ENCODE results near the gene ANP32B. TPM values are rescaled to one million over a fixed set of nuclear protein-coding genes. Genes with fewer than 3 reads are reported as not detected.
A peak's percentile ranks its signal among the peaks of the same experiment; 100 is the strongest.

The ANP32B gene
- total RNA-seq, 3 donors from 2014 or later (not counting 1 experiment from before 2014, with no cell fraction given) = 89.9 to 107 (median 100) TPM

DNA sequence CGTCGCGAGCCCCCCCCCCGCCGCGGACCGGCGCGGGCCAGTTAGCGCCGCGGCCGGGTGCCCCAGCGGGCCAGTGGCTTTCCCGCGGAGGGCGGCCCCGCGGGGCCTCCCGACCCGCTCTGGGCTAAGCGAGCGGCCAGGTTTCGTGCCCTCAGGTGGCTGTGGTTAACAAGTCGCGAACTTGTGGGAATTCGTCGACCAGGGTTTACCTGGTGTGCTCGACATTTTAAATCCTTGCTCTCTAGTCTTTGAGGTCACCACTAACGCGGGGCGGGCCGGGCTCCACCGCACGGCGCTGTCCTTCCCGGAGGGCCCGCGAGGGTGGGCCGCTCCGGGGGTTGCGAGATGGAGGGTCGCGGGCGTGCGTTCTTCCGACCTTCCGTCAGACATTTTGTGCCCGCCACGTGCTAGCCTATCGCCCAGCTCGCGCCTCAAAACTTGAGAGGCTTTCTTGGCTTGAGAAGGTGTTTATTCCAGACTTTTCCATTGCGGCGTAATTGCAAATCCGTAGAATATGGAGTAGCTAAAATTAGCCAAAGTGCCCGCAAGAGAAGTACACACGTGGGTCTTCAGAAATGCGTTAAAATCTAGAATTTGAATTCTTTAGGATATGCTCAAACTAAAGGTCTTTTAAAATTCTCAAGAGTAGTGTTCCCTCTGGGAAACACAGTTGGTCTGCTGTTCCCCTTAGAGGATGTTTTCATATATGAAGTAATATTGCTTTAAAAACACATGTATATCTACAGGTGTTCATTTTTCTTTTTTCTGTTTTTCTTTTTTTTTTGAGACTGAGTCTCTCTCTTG is 2.1 kb downstream of the ANP32B start:
- peak overlapping the region; percentile 84 for H3K4me3 Mint-ChIP-seq
- intact Hi-C loops (cut with micrococcal nuclease) = no loop called here
- peaks cover 20% of the 10 kb centered on the region for H3K4me1 ChIP-seq (ENCODE audit: control insufficient read depth, insufficient read depth, low read length)
- H3K27ac Mint-ChIP-seq = peak overlapping the region; percentile 76 to 88
- TF ChIP-seq, protein P1, sequence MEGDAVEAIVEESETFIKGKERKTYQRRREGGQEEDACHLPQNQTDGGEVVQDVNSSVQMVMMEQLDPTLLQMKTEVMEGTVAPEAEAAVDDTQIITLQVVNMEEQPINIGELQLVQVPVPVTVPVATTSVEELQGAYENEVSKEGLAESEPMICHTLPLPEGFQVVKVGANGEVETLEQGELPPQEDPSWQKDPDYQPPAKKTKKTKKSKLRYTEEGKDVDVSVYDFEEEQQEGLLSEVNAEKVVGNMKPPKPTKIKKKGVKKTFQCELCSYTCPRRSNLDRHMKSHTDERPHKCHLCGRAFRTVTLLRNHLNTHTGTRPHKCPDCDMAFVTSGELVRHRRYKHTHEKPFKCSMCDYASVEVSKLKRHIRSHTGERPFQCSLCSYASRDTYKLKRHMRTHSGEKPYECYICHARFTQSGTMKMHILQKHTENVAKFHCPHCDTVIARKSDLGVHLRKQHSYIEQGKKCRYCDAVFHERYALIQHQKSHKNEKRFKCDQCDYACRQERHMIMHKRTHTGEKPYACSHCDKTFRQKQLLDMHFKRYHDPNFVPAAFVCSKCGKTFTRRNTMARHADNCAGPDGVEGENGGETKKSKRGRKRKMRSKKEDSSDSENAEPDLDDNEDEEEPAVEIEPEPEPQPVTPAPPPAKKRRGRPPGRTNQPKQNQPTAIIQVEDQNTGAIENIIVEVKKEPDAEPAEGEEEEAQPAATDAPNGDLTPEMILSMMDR (IDR thresholded peaks at IDR 0.05) = no peak
- peak in 2 of 3 donors; percentile 1 to 9 for ATAC-seq
- H3K27me3 Mint-ChIP-seq (ENCODE audit: low read depth in 2 of 2) = no peaks in the 10 kb centered on the region
- no peaks in the 10 kb centered on the region for H3K36me3 ChIP-seq (ENCODE audit: control insufficient read depth, insufficient read depth, low read length)
- H3K27me3 ChIP-seq (ENCODE audit: control insufficient read depth, insufficient read depth, low read length) = no peaks in the 10 kb centered on the region
- DNase-seq = peak in 1 of 2 donors; percentile 78
- H3K4me1 Mint-ChIP-seq = peaks cover 26 to 48% of the 10 kb centered on the region in 2 donors
- no peaks in the 10 kb centered on the region for H3K9me3 Mint-ChIP-seq
- WGBS (ENCODE audit: insufficient coverage) = 3% methylated on average over 59 of the region's 59 CpGs
- H3K27ac ChIP-seq (ENCODE audit: low read length) = peak overlapping the region; percentile 95
- peak overlapping the region; percentile 45 for H3K4me3 ChIP-seq (ENCODE audit: low read length)
- H3K36me3 Mint-ChIP-seq = no peaks in the 10 kb centered on the region
- H3K9me3 ChIP-seq (ENCODE audit: control insufficient read depth, insufficient read depth, low read length) = no peaks in the 10 kb centered on the region

DNA sequence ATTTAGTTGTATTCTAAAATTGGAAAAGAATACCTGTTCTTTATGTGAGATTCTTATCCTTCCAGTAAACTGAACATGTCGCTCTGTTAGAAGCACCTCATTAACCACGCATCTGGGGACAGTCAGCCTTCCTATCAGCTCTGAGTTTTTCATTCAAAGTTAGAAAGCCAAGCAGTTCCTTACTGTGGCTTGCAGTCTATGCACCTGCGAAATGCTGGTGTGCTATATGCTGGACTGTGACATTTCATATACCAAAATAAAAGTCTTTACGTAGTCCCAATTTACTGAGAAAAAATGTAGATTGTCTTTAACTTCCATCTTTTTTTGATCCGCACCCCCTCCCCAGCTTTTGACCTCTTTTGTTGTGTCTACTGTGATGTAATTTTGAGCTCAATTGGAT is 4.3 kb downstream of the ANP32B start:
- peaks cover 44 to 58% of the 10 kb centered on the region in 2 donors for H3K4me1 Mint-ChIP-seq
- 26% methylated on average over 2 of the region's 5 CpGs for WGBS (ENCODE audit: insufficient coverage)
- H3K27ac ChIP-seq (ENCODE audit: low read length) = no peak overlapping the region
- H3K9me3 Mint-ChIP-seq = no peaks in the 10 kb centered on the region
- no peaks in the 10 kb centered on the region for H3K9me3 ChIP-seq (ENCODE audit: control insufficient read depth, insufficient read depth, low read length)
- ATAC-seq = no peak
- no peaks in the 10 kb centered on the region for H3K36me3 ChIP-seq (ENCODE audit: control insufficient read depth, insufficient read depth, low read length)
- no peak overlapping the region for H3K27ac Mint-ChIP-seq
- no peaks in the 10 kb centered on the region for H3K36me3 Mint-ChIP-seq
- DNase-seq = peak in 1 of 2 donors; percentile 29
- no peak overlapping the region for H3K4me3 ChIP-seq (ENCODE audit: low read length)
- intact Hi-C loops (cut with micrococcal nuclease) = no loop called here
- no peaks in the 10 kb centered on the region for H3K27me3 Mint-ChIP-seq (ENCODE audit: low read depth in 2 of 2)
- no peak overlapping the region for H3K4me3 Mint-ChIP-seq
- H3K4me1 ChIP-seq (ENCODE audit: control insufficient read depth, insufficient read depth, low read length) = peaks cover 22% of the 10 kb centered on the region
- TF ChIP-seq, protein P1 (IDR thresholded peaks at IDR 0.05) = no peak
- H3K27me3 ChIP-seq (ENCODE audit: control insufficient read depth, insufficient read depth, low read length) = no peaks in the 10 kb centered on the region

GRCh38 chr9:97990259-97990658 is 7.1 kb downstream of the ANP32B start:
- no peak overlapping the region for H3K4me3 ChIP-seq (ENCODE audit: low read length)

More at GRCh38 chr9:97990259-97990658, 7.1 kb downstream of the ANP32B start:
- Mint-ChIP-seq H3K27ac (peak overlapping the region in 1 of 2 donors; percentile 41), H3K9me3 (no peaks in the 10 kb centered on the region), H3K36me3 (no peaks in the 10 kb centered on the region), H3K27me3 (ENCODE audit: low read depth in 2 of 2) (no peaks in the 10 kb centered on the region), H3K4me3 (no peak overlapping the region), H3K4me1 (peaks cover 64 to 67% of the 10 kb centered on the region in 2 donors)
- ATAC-seq (no peak), DNase-seq (peak in 1 of 2 donors; percentile 27)
- peaks cover 6% of the 10 kb centered on the region for H3K36me3 ChIP-seq (ENCODE audit: control insufficient read depth, insufficient read depth, low read length)
- H3K27ac ChIP-seq (ENCODE audit: low read length) = no peak overlapping the region
- intact Hi-C loops (cut with micrococcal nuclease) = no loop called here
- no peaks in the 10 kb centered on the region for H3K27me3 ChIP-seq (ENCODE audit: control insufficient read depth, insufficient read depth, low read length)
- TF ChIP-seq, protein P1 (IDR thresholded peaks at IDR 0.05) = no peak
- H3K4me1 ChIP-seq (ENCODE audit: control insufficient read depth, insufficient read depth, low read length) = peaks cover 19% of the 10 kb centered on the region
- WGBS (ENCODE audit: insufficient coverage) = 69% methylated on average over 2 of the region's 2 CpGs
- no peaks in the 10 kb centered on the region for H3K9me3 ChIP-seq (ENCODE audit: control insufficient read depth, insufficient read depth, low read length)

All from natural killer cell (primary cell).